Tibial nerve (tissue), 4 donors: Measurements from ENCODE around the gene REEP6. TPM values are rescaled to one million over a fixed set of nuclear protein-coding genes. Genes with fewer than 3 reads are reported as not detected.
"Not testable (repeated sequence)": the region's sequence is repeated elsewhere in the genome, so short reads cannot be mapped to it uniquely, and the experiment has no call there.

Experiments
- DNase-seq, 2 donors: peaks; one replicate each; pipeline ENCODE4 v3.0.0-alpha.2; 2019; ENCODE audit warnings: low spot score in 2 of 2
- H3K27ac ChIP-seq, 4 donors: fragments of 200-600 bp; sonication (generic) in 3 of 4; one replicate each; pipeline ENCODE4 v1.5.1; 2017 to 2019; ENCODE audit warnings: mild to moderate bottlenecking in 1 of 4
- H3K27me3 ChIP-seq, 2 donors: fragments of 200-600 bp; sonication (generic) in 1 of 2; one replicate each; pipeline versions ENCODE4 v1.5.1 to v1.6.0; 2017 to 2019
- H3K36me3 ChIP-seq, 3 donors: fragments of 200-600 bp; sonication (generic); one replicate each; pipeline ENCODE4 v1.5.1; 2018 to 2019
- H3K4me1 ChIP-seq, 4 donors: fragments of 200-600 bp; sonication (generic) in 3 of 4; one replicate each; pipeline ENCODE4 v1.5.1; 2017 to 2019
- H3K4me3 ChIP-seq, 4 donors: fragments of 200-600 bp; sonication (generic) in 3 of 4; one replicate each; pipeline ENCODE4 v1.5.1; 2017 to 2019; ENCODE audit warnings: mild to moderate bottlenecking in 1 of 4, moderate library complexity in 1 of 4
- H3K9me3 ChIP-seq, 4 donors: fragments of 200-600 bp; sonication (generic) in 3 of 4; one replicate each; pipeline ENCODE4 v1.5.1; 2017 to 2019
- EP300 ChIP-seq, 2 donors: sonication (generic); formaldehyde crosslinking; IDR thresholded peaks; one replicate each; pipeline ENCODE4 v1.6.1; 2017; ENCODE audit warnings: antibody characterized with exemption in 2 of 2, mild to moderate bottlenecking in 1 of 2
- POLR2A ChIP-seq, 2 donors: fragments of 450-650 bp; IDR thresholded peaks; one replicate each; pipeline ENCODE4 v1.6.1; 2017; ENCODE audit warnings: antibody characterized with exemption in 2 of 2, mild to moderate bottlenecking in 2 of 2, moderate library complexity in 2 of 2
- WGBS, 2 donors: methylation state at CpG; one replicate each; pipeline ENCODE4 v1.1.5; 2018; 5-methylcytosine and 5-hydroxymethylcytosine counted together
- total RNA-seq, 4 donors: library from RNA; depleted of rRNA; stranded (reverse); fragments of >200 nt; gene quantifications; one replicate each; pipeline ENCODE4 v1.1.0, GENCODE V29; 2016
- TF ChIP-seq, protein P1 (sequence below), 5 experiments: fragments of 200-600 bp in 3 of 5; fragments of 450-650 bp in 2 of 5; sonication (generic) in 3 of 5; IDR thresholded peaks; one replicate each; pipeline ENCODE4 v1.5.1; 2016 to 2019; ENCODE audit warnings: antibody characterized with exemption in 5 of 5, mild to moderate bottlenecking in 3 of 5, moderate library complexity in 2 of 5

REEP6 gene
- total RNA-seq, 4 donors from 2014 or later = 1.2 to 4.6 (median 2.9) TPM

DNA sequence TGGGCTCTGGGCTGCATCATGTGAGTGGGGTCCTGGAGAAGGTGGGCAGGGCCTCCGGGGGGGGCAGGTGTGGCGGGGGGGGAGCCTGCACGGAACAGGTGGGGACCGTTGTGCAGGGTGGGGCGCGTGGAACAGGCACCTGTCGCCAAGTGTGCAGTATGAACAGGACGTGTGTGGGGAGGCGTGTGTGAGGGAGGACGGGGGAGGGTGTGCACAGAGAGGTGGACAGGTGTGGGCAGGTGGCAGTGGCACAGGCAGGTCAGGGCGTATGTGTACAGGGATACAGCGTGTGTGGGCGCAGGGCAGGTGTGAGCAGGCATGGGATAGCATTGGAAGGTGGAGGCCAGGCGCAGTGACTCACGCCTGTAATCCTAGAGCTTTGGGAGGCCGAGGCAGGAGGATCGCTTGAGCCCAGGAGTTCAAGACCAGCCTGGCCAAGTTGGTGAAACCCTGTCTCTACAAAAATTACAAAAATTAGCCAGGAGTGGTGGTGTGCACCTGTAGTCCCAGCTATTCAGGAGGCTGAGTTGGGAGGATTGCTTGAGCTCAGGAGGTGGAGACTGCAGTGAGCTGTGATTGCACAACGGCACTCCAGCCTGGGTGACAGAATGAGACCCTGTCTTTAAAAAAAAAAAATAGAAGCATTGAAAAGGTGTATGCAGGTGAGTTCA, 36.1 kb downstream of the REEP6 start:
- no peaks in the 10 kb centered on the region for H3K36me3 ChIP-seq
- WGBS, 2 donors = 81 to 85% methylated on average over 18 of the region's 18 CpGs
- H3K27ac ChIP-seq = no peak overlapping the region
- H3K27me3 ChIP-seq = peaks cover 0 to 66% of the 10 kb centered on the region in 2 donors
- TF ChIP-seq EP300 (IDR thresholded peaks at IDR 0.05) (no peak), POLR2A (IDR thresholded peaks at IDR 0.05) (no peak)
- TF ChIP-seq, protein P1, sequence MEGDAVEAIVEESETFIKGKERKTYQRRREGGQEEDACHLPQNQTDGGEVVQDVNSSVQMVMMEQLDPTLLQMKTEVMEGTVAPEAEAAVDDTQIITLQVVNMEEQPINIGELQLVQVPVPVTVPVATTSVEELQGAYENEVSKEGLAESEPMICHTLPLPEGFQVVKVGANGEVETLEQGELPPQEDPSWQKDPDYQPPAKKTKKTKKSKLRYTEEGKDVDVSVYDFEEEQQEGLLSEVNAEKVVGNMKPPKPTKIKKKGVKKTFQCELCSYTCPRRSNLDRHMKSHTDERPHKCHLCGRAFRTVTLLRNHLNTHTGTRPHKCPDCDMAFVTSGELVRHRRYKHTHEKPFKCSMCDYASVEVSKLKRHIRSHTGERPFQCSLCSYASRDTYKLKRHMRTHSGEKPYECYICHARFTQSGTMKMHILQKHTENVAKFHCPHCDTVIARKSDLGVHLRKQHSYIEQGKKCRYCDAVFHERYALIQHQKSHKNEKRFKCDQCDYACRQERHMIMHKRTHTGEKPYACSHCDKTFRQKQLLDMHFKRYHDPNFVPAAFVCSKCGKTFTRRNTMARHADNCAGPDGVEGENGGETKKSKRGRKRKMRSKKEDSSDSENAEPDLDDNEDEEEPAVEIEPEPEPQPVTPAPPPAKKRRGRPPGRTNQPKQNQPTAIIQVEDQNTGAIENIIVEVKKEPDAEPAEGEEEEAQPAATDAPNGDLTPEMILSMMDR (IDR thresholded peaks at IDR 0.05) = no peak
- DNase-seq = no peak
- H3K4me3 ChIP-seq = no peak overlapping the region
- peaks cover 0 to 18% (median 0%) of the 10 kb centered on the region in 4 donors for H3K4me1 ChIP-seq
- no peaks in the 10 kb centered on the region for H3K9me3 ChIP-seq

DNA sequence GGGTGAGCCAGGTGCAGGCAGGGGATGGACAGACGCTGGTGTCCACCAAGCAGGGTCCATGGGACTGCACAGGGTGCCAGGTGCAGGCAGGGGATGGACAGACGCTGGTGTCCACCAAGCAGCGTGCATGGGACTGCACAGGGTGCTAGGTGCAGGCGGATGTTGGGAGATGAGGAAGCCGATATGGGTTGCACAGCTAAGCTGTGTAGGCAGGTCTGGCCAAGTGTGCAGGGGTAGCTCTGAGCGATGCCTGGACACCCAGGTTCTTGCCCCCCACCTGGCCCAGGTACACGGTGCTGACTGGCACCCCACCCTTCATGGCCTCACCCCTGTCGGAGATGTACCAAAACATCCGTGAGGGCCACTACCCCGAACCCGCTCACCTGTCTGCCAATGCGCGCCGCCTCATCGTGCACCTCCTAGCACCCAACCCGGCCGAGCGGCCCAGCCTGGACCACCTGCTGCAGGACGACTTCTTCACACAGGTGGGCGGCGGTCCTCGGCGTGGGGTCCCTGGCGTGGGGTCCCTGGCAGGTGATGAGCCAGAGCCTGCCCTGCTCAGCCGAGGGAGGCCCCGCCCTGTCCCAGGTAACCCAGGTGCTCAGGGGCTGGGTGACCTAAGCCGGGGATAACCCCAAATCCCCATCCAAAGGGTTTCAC, 36.8 kb downstream of the REEP6 start:
- no peak for DNase-seq
- Histone ChIP-seq H3K4me1 (peaks cover 0 to 18% (median 0%) of the 10 kb centered on the region in 4 donors), H3K4me3 (no peak overlapping the region), H3K9me3 (no peaks in the 10 kb centered on the region), H3K27ac (no peak overlapping the region), H3K27me3 (peaks cover 0 to 67% of the 10 kb centered on the region in 2 donors), H3K36me3 (no peaks in the 10 kb centered on the region)
- WGBS, 2 donors = 75 to 78% methylated on average over 26 to 27 of the region's 27 CpGs
- TF ChIP-seq EP300 (IDR thresholded peaks at IDR 0.05) = no peak
- TF ChIP-seq, protein P1 (IDR thresholded peaks at IDR 0.05) = no peak
- TF ChIP-seq POLR2A (IDR thresholded peaks at IDR 0.05) = no peak

DNA sequence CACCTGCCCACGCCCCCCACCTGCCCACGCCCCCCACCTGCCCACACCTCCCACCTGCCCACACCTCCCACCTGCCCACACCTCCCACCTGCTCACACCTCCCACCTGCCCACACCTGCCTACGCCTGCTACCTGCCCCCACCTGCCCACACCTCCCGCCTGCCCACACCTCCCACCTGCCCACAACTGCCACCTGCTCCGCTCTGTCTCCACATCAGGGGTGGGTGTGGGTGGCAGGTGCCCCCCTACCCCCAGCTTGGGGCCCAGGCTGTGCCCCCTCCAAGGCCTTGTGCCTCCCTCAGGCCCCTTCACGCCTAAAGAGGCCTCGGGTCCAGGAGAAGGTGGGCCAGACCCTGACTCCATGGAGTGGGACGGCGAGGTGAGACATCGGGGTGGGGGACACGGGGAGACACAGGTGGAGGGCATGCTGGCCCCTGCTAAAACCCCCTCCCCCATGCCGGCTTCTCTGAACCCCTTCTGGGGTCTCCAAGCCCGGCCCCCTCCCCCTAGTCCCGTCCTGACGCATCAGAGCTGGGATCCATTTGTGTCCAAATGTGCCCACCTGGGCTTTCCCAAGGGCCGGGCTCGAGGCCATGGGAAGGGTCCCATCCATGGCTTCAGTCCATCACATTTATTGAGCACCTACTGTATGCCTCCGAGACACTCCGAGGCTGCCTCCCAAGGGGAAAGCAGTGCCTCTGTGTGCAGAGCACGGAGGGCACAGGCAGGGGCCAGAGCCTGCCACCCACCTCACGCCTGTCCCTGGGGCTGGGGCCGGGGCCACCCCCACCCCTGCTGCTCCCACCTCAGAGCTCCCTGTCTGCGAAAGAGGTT, 37.8 kb downstream of the REEP6 start:
- TF ChIP-seq POLR2A (IDR thresholded peaks at IDR 0.05) (no peak), EP300 (IDR thresholded peaks at IDR 0.05) (no peak)
- TF ChIP-seq, protein P1 (IDR thresholded peaks at IDR 0.05) = no peak
- H3K9me3 ChIP-seq = no peaks in the 10 kb centered on the region
- WGBS, 2 donors = 73 to 80% methylated on average over 17 to 20 of the region's 23 CpGs
- peaks cover 0 to 58% of the 10 kb centered on the region in 2 donors for H3K27me3 ChIP-seq
- DNase-seq = no peak
- no peak overlapping the region for H3K27ac ChIP-seq
- H3K4me3 ChIP-seq = no peak overlapping the region
- H3K36me3 ChIP-seq = no peaks in the 10 kb centered on the region
- peaks cover 0 to 8% (median 0%) of the 10 kb centered on the region in 4 donors for H3K4me1 ChIP-seq

DNA sequence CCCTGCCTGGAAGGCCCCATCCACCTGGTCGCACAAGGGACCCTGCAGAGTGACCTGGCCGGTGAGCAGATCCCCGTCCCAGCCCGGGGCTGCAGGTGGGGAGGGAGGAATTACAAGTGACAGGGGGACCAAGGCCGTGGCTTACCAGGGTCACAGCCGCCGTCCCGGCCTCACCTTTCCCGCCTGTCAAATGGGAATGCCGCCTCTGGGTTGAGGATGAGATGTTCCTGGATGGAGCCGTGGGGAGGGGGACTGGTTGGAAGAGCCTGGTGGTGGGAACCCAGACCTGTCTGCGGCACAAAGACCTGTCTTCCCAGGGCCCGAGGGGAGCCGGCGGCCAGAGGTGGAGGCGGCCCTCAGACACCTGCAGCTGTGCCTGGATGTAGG, 38.4 kb downstream of the REEP6 start:
- TF ChIP-seq POLR2A (IDR thresholded peaks at IDR 0.05) (no peak), EP300 (IDR thresholded peaks at IDR 0.05) (no peak)
- TF ChIP-seq, protein P1 (IDR thresholded peaks at IDR 0.05) = no peak
- H3K27me3 ChIP-seq = peaks cover 0 to 56% of the 10 kb centered on the region in 2 donors
- 76% methylated on average over 9 to 15 of the region's 16 CpGs for WGBS, 2 donors

DNA sequence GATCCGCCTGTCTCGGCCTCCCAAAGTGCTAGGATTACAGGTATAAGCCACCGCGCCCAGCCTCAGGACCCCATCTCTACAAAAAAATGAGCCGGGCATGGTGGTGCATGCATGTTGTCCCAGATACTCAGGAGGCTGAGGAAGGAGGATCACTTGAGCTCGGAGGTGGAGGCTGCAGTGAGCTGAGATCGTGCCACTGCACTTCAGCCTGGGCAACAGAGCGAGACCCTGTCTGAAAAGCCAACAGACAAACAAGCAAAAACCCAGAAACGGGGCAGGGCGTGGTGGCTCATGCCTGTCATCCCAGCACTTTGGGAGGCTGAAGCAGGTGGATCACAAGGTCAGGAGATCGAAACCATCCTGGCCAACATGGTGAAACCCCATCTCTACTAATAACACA, 39.9 kb downstream of the REEP6 start:
- DNase-seq = not testable (repeated sequence)

More for the DNA sequence above, 38.4 kb downstream of the REEP6 start:
- H3K9me3 ChIP-seq = no peaks in the 10 kb centered on the region
- H3K4me3 ChIP-seq = no peak overlapping the region
- H3K27ac ChIP-seq = no peak overlapping the region
- H3K4me1 ChIP-seq = peaks cover 0 to 2% (median 0%) of the 10 kb centered on the region in 4 donors
- DNase-seq = no peak
- no peaks in the 10 kb centered on the region for H3K36me3 ChIP-seq

More for the DNA sequence above, 39.9 kb downstream of the REEP6 start:
- H3K4me3 ChIP-seq, H3K27ac ChIP-seq, H3K36me3 ChIP-seq, H3K9me3 ChIP-seq, H3K4me1 ChIP-seq: not testable (repeated sequence)
- peaks cover 0 to 42% of the 10 kb centered on the region in 2 donors for H3K27me3 ChIP-seq
- 94 to 95% methylated on average over 11 of the region's 11 CpGs for WGBS, 2 donors
